Stimulated activated CD8-positive, alpha-beta memory T cell treated with anti-CD3 and anti-CD28 coated beads, Interleukin-15, amount 100 ng/mL, for 24 hours (primary cell): Measurements from ENCODE around the gene PSMB4.

Experiments used
- DNase-seq: peaks from one replicate; pipeline ENCODE4 v3.0.0-alpha.2; 2020; ENCODE audit warnings: low read depth

Gene PSMB4

DNA sequence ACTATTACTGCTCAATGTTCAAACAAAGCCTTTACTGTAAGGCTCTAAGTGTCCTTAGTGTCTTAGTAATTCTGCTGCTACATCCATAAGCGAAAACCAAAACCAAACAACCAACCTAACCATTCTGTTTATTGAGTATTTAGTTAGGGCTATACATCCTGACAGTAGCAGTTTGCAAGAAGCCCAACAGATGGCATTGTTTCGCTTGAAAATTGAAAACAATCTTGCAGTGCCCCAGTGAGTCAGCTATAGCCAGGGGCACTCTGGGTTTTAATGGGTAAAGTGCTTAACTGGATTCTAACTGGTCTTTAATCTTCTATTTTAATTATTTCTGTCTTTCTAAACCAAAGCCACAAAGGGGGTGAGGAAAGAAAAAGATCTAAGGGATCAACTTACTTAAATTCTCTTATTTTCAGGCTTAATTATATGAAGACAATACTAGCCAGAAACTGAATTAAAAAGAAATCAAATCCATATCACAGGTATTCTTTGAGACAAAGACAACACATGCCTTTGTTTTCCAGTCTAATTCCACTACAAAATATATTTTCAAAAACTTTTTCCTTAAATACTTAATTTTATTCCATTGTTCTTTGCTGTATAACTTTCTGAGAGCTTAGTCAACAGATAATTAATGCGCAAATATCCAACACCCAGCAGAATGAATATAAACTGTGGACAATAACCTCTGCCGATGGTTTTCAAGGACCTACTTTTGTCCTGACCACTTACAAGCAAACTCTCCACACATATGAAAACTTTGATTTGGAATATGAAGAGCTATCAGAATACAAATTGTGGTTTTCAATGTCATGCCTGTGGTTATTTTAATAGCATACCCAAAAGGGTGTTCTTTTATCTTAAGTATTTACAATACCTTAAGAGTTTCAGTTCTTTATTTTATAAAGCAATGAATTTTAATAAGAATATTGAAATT, 44.7 kb downstream of the PSMB4 start:
- DNase-seq, result no peak

DNA sequence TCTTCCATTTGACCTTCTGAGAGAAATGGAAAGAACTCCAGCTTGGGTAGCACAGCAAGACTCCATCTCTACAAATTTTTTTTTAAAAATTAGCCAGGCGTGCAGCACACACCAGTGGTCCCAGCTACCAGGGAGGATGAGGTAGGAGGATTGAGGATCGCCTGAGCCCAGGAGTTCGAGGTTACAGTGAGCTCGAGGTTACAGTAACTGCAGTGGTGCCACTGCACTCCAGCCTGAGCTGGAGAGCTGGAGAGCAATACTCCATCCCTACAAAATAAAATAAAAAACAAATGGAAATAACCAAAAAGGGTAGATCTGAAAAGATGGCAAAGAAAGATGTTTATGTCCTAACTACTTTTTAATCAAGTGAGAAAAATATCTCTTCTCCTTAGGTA, 45.4 kb downstream of the PSMB4 start:
- DNase-seq, result no peak

DNA sequence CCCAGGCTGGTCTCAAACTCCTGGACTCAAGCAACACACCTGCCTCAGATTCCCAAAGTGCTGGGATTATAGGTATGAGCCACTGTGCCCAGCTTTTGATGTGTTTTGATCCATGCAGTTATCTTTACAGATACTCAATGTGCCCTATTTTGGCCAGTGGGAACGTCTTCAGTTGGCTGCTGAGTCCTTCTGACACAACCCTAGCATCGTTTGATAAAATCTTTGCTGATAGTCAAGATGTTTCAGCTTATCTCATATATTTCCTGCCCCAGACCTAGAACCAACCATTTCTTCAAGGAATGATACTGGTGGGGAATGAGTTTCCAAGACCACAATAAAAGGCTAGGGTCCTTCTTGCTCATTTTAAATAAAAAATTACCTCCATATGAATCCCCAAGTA, 48.3 kb downstream of the PSMB4 start:
- no peak for DNase-seq
